ENCODE results near the gene METTL15.
"Not testable (repeated sequence)": the region's sequence is repeated elsewhere in the genome, so short reads cannot be mapped to it uniquely, and the experiment has no call there.

The METTL15 gene

DNA sequence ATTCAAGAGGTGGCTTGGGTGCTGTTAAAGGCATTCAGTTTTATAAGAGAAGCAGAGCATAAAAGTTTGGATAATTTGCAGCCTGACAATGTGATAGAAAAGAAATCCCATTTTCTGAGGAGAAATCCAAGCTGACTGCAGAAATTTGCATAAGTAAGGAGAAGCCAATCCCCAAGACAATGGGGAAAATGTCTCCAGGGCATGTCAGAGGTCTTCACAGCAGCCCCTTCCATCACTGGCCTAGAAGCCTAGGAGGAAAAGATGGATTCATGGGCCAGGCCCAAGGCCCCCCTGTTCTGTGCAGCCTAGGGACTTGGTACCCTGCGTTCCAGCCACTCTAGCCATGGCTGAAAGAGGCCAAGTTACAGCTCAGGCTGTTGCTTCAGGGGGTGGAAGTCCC, 207.3 kb downstream of the METTL15 start:
- no peak for DNase-seq

DNA sequence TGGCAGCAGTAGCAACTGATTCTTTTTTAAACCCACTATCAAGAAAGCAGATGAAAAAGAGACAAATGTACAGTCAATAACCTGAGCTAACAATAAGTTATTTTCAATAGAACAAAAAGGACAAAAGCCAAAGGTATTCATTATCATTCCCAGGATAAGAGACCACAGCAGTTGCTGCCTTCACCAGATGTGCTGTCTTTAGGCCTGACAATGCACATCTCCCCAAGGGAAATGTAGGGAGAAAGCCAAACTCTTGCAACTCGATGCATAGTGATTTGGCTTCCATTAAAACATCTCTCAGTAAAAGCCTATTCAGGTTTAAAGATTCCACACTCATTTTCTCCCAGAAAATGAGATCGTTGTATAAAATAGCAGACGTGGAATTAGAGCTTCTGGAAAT, 210.7 kb downstream of the METTL15 start:
- no peak for DNase-seq

DNA sequence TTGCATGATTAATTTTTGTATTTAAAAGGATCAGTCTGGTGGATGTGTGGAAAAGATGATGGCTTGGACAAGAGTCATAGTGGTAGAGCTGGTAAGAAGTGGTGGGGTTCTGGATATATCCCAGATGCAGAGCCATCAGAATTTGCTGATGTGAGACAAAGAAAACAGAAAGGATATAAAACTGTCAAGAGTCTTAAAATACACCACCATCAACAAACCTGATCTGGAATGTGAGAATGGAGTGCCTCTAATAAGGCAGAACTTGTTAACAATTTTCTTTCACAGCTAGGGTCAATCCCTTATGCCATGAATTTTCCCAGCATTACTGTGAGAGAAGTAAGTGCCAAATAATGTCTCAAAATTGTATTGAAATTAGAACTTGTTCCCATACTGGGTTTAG, 215.4 kb downstream of the METTL15 start:
- no peak for DNase-seq

DNA sequence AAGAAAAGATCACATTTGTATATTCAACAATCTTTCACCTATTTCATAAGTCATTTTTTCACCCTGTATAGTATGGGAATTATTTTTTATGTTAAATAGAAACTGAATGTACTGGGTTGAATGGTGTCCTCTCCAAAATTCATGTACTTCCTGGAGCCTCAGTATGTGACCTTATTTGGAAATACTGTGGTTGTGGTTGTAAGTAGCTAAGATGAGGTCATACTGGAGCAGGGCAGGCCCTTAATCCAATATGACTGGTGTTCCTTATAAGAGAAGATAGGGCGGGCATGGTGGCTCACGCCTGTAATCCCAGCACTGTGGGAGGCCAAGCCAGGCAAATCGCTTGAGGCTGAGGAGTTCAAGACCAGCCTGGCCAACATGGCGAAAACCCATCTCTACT, 224.2 kb downstream of the METTL15 start:
- DNase-seq: peak; percentile 5

DNA sequence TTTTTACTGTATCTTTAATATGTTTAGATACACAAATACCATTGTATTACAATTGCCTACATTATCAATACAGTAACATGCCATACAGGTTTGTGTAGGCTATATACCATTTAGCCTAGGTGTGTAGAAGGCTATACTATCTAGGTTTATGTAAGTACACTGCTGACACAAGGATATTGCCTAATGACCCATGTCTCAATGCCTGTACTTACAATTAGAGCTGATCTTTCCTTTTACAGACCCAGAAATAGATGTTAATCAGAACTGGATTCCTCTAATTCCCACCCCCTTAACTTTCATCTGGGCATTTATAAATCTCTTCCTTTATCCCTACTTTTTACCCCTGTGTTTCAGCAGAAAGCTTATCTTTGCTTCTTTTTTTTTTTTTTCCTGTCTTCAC, 229.5 kb downstream of the METTL15 start:
- no peak for DNase-seq

DNA sequence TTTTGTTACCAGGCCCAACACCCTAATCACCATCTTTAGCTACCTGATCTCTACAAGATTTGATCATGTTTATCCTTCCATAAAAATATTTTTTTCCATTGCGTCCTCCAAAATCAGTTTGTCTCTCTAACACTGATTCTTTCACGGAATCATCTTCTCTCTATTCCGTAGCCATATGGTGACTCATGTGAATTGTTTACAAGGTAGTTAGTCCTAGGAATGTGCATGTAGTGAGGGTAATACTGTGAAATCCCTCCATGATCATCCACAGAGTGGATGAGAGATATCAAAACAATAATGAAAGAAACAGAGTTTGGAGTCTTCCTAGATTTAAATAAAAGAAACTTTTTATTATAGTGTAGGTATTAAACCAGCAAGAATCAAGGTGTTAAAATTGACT, 230.2 kb downstream of the METTL15 start:
- no peak for DNase-seq

DNA sequence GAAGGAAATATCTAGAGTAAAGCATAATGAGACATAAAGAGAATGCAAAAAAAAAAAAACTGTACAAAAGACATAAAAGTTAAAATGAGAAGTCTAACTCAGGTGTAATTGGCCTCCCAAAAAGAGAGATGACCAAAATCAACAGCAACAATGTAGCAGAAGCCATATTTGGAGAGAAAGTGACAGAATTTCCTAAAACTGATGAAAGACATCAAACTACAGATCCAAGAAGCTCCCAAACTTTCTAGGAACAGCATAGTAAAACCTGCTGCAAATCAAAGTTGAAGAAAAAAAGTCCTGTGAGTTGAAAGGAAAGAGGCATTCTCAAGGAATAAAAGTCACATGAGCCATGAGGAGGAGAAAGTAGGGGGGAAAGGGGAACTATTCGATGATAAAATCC, 231.3 kb downstream of the METTL15 start:
- no peak for DNase-seq

DNA sequence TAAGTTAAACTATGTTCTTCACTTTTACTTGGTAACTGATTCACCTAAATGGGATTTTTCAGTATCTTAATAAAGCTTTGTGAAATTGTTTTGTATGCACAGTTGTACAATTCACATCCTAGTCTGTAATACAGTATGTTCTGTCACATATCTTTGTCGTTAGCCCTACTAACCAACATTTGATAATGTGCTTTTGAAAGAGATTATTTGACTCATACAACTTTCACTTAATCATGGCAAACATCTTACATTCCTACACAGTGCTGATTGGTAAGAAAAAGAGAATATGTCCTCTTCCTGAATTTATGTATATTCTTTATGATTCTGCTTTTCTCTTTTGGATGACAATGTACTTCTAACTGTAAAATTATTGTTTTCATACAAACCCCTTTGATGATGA, 234.5 kb downstream of the METTL15 start:
- no peak for DNase-seq

DNA sequence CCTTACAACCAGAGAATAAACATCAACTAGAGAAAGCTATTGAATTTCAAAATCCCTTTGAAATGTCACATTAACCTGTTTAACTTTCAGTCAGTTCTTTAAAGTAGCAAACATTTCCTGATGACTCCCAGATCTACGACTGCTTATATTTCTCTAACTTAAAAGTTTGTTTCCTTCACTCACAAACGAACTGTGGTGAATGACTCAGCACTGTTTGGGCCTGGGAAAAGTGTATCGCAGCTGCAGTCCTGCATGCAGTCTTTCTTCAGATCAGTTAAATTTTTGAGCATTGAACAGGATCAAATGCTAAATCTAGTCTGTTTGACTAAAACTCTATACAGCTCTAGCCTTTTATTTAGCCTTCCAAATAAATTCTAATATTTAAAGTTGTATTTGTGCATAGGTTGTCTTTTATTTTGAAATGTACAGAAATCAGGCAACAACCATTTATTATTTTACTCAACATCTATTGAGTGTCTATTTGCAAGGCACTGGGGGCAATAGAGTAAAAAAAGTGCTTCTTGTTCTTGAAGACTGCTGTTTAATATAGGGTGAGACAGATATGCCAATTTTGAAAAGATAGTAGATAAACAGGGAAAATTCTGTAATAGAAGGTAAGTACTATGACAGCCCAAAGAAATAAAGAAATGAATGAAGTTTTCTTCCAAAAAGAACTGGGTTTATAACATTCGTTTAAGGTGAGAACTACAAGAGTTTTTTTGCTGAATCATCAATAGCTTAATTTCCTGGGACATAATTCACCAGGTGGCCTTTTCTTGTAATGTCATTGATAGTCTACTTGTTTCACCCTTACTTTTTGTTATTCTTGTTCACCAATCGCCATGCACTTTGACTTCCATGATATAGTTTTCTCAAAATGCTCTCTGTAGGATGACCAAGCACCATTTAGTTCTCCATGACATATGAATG, 235.4 kb downstream of the METTL15 start:
- peak; percentile 57 for DNase-seq

DNA sequence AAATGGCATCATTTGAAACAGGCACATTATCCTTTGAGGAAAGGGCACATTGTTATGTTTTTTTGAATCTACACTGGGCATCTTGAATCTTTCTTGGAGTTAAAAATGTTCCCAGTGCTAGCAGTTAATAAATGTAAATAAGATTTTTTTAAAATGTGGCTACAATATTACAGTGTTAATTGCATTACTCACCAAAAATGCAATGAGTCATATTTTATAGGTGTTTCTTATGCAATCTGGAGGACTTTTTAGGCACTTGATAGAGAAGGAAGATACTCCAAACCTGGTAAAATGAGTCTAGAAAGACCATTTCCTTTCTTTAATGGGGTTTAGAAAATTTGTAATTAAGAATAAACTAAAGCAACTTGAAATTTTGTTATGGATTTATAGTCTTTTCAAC, 238.0 kb downstream of the METTL15 start:
- no peak for DNase-seq

DNA sequence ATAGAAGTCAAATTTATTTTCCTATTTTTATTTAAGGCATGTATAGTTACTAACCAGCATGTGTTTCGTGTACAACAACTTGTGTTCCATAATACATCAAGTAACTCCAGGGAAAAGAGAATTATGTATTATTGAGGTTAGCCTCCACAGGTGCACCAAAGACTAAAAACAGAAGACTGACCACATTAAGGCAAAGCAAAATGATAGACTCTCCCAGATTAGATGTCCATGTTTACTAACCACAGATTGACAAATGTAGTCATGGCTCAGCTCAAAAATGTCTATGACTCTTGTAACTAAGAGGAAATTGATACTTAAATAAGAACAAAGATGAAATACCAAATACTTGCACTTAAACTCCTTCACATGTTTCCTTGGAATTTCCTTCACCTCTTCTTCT, 238.5 kb downstream of the METTL15 start:
- no peak for DNase-seq

DNA sequence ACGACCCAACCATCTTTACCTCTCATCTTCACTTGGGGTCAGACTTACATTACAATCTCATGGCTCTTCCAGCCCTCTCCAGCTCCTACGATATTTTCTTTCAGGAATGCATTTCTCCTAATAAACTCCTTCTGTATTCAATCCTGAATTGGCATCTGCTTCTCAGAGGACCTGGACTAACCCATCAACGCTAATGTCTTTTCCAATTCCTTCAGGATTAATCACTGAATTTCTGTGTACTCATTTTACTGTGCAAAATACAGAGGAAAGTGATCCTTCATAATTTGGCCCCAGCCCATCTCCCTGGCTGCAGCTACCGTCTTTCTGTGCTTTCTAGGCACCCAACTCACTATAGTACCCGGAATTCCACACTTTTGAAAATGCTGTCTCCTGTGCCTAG, 239.2 kb downstream of the METTL15 start:
- no peak for DNase-seq

DNA sequence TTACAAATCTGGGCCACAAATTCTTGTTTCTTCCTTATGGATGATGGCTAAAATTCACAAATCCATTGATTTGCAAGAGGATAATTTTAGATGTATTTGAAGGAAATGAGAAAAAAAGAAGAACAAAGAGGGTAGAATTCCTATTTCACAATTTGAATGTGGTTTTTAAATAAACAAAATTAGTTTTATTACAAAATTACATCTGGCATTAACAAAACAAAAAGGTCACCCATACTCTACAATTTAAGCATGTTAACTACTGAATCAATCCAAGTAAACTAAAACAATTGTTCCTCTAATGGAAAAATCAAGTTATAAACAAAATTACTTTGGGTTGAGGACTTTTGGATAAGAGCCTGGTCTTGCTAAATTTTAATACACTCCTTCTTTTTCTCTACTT, 242.0 kb downstream of the METTL15 start:
- no peak for DNase-seq

DNA sequence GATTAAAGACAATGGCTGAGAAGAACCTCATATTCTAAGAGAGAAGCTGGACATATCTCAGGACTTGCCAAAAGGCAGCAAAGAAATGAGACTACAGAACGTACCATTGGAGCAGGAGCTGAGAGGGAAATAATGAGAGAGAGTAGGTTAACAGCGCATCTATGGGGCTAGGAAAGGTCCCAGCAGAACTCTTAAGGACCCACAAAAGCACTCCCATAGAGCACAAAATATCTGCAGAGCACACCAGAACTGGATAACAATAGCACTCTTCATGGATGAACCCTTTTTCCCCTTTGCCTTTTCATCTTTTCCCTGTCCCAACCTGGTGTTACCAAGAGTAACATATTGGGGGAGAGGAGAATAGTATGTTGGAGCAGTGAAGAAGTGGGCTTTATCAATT, 245.8 kb downstream of the METTL15 start:
- no peak for DNase-seq

DNA sequence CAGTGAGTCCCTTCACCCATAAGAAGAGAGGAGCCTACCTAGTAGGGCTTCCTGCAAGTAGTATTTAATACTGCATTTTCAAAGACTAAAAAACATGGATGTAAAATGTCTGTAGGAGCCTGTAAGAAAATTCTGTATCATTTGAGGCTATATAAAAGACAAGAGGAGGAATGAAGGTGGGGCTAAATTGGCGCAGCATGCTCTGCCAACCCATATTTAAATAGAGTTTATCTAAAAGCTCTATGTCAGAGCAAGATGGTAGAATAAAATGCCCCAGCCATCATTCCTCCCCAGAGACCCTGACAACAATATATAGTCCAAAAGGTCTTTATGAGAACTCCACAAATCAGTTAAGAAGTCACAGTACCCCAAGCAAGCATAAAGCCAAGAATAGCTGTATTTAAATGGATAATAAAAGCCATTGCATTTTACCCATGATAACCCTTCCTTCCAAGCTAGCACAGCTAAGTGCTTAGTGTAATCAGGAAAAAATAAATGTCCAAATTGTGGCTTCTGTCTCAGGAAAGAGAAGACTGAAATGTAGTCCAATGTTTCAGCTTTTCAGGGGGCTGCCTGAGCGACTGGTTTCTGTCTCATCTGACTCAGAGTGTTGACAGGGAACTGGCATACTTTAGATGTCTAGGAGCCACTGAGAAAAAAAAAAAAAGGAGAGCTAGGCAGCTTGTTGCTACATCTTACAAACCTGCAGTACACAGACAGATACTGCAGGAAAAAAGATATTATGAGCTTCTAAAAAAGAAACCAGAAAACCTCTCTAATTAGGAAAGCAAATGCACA, 258.6 kb downstream of the METTL15 start:
- no peak for DNase-seq

DNA sequence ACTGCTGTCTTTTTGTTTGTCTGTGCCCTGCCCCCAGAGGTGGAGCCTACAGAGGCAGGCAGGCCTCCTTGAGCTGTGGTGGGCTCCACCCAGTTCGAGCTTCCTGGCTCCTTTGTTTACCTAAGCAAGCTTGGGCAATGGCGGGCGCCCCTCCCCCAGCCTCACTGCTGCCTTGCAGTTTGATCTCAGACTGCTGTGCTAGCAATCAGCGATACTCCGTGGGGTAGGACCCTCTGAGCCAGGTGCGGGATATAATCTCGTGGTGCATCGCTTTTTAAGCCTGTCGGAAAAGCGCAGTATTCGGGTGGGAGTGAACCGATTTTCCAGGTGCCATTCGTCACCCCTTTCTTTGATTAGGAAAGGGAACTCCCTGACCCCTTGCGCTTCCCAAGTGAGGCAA, 269.9 kb downstream of the METTL15 start:
- DNase-seq: not testable (repeated sequence)
